VCaP (cell line): ENCODE data around the gene SEC24B.

Source experiments
- H3K27ac ChIP-seq: fragments of 450-650 bp; 2 replicates; pipeline ENCODE4 v1.5.1; 2017
- CTCF ChIP-seq: fragments of 450-650 bp; conservative IDR thresholded peaks from 2 replicates; pipeline ENCODE4 v1.5.1; 2017; ENCODE audit warnings: mild to moderate bottlenecking, moderate library complexity

SEC24B gene

GRCh38 chr4:109406337-109406931 lies 27.2 kb upstream of the SEC24B start:
- TF ChIP-seq CTCF, result peak; percentile 81
- no peak overlapping the region for H3K27ac ChIP-seq

- H3K27ac ChIP-seq, result no peak overlapping the region
Observed at GRCh38 chr4:109407027-109407737, 26.4 kb upstream of the SEC24B start.

GRCh38 chr4:109408711-109409110 lies 24.9 kb upstream of the SEC24B start:
- TF ChIP-seq CTCF, result no peak
- no peak overlapping the region for H3K27ac ChIP-seq

More at GRCh38 chr4:109407027-109407737, 26.4 kb upstream of the SEC24B start:
- TF ChIP-seq CTCF, result no peak

GRCh38 chr4:109410226-109410625 lies 23.4 kb upstream of the SEC24B start:
- no peak for TF ChIP-seq CTCF
- no peak overlapping the region for H3K27ac ChIP-seq

- no peak for TF ChIP-seq CTCF
- no peak overlapping the region for H3K27ac ChIP-seq
Observed at GRCh38 chr4:109410776-109411175, 22.8 kb upstream of the SEC24B start.

GRCh38 chr4:109411964-109412363 lies 21.7 kb upstream of the SEC24B start:
- peak overlapping the region; percentile 51 for H3K27ac ChIP-seq
- no peak for TF ChIP-seq CTCF

- peak overlapping the region; percentile 51 for H3K27ac ChIP-seq
- no peak for TF ChIP-seq CTCF
Observed at GRCh38 chr4:109412776-109413175, 20.8 kb upstream of the SEC24B start.
